K562 (cell line): ENCODE data around the gene MYMX. TPM values are rescaled to one million over a fixed set of nuclear protein-coding genes. Genes with fewer than 3 reads are reported as not detected.

Source experiments
- CREBBP ChIP-seq: IDR thresholded peaks from one replicate; pipeline ENCODE4 v1.6.1; 2012; ENCODE audit warnings: low read depth, mild to moderate bottlenecking, control low read depth, inconsistent platforms, low read length
- ETS1 ChIP-seq: conservative IDR thresholded peaks from 2 replicates; pipeline ENCODE4 v1.6.1; 2011; ENCODE audit warnings: low read depth, mild to moderate bottlenecking, low read length; ENCODE audit not compliant: control insufficient read depth
- ETV6 ChIP-seq, 3 experiments: fragments of 150-350 bp in 1 of 3; sonication (generic) in 1 of 3; formaldehyde crosslinking in 1 of 3; IDR thresholded peaks; 2 replicates each; pipeline versions ENCODE4 v1.6.1 to v1.8.0; 2014 to 2022; ENCODE audit warnings: borderline replicate concordance in 2 of 3, low read depth in 2 of 3, antibody characterized with exemption in 1 of 3, low read length in 1 of 3, mild to moderate bottlenecking in 1 of 3, missing genetic modification reagents in 1 of 3
- FOXK1 ChIP-seq: sonication (generic); formaldehyde crosslinking; IDR thresholded peaks from 2 replicates; pipeline ENCODE4 v1.8.0; 2022; ENCODE audit warnings: missing genetic modification reagents, mild to moderate bottlenecking, borderline replicate concordance
- HBP1 ChIP-seq: fragments of 450-650 bp; formaldehyde crosslinking; IDR thresholded peaks from 2 replicates; pipeline ENCODE4 v1.4.0; 2022; ENCODE audit warnings: missing genetic modification characterization
- HDAC1 ChIP-seq, 2 experiments: fragments of 450-650 bp; IDR thresholded peaks; 2 replicates each; pipeline ENCODE4 v1.6.1; 2016 to 2017; ENCODE audit warnings: inconsistent platforms in 1 of 2, mild to moderate bottlenecking in 1 of 2, moderate library complexity in 1 of 2
- HDAC3 ChIP-seq: fragments of 450-650 bp; IDR thresholded peaks from 2 replicates; pipeline ENCODE4 v1.6.1; 2018; ENCODE audit warnings: borderline replicate concordance, mild to moderate bottlenecking, moderate library complexity; ENCODE audit not compliant: partially characterized antibody
- KDM4B ChIP-seq, 2 experiments: fragments of 450-650 bp in 1 of 2; sonication (generic) in 1 of 2; IDR thresholded peaks; 2 replicates each; pipeline ENCODE4 v1.6.1; 2016 to 2017; ENCODE audit warnings: borderline replicate concordance in 2 of 2, antibody characterized with exemption in 1 of 2, low read depth in 1 of 2, mild to moderate bottlenecking in 1 of 2
- MEIS2 ChIP-seq: fragments of 450-650 bp; IDR thresholded peaks from 2 replicates; pipeline ENCODE4 v1.6.1; 2014; ENCODE audit warnings: mild to moderate bottlenecking; ENCODE audit not compliant: partially characterized antibody
- NCOA2 ChIP-seq, 2 experiments: fragments of 450-650 bp; IDR thresholded peaks; 2 replicates each; pipeline ENCODE4 v1.6.1; 2018; ENCODE audit warnings: mild to moderate bottlenecking in 2 of 2, moderate library complexity in 1 of 2; ENCODE audit not compliant: partially characterized antibody in 2 of 2
- NELFE ChIP-seq: IDR thresholded peaks from 2 replicates; pipeline ENCODE4 v1.6.1; 2011; ENCODE audit warnings: mild to moderate bottlenecking; ENCODE audit not compliant: insufficient read depth, insufficient read length
- PYGO2 ChIP-seq: fragments of 450-650 bp; IDR thresholded peaks from 2 replicates; pipeline ENCODE4 v1.6.1; 2016; ENCODE audit warnings: mild to moderate bottlenecking, missing genetic modification characterization, moderate library complexity, missing compliant biosample characterization
- SAP30 ChIP-seq: fragments of 200-600 bp; sonication (generic); IDR thresholded peaks from 2 replicates; pipeline ENCODE4 v1.6.1; 2012; ENCODE audit warnings: borderline replicate concordance, low read depth, mild to moderate bottlenecking, moderate library complexity, low read length, control low read depth, inconsistent platforms; ENCODE audit not compliant: insufficient read depth, poor library complexity, severe bottlenecking
- STAT5A ChIP-seq: IDR thresholded peaks from 2 replicates; pipeline ENCODE4 v1.6.1; 2012; ENCODE audit warnings: low read length, inconsistent platforms, borderline replicate concordance
- ZFPM2 ChIP-seq: fragments of 250-450 bp; sonication (Bioruptor Pico); IDR thresholded peaks from 2 replicates; pipeline ENCODE4 v1.5.1; 2022; ENCODE audit warnings: mild to moderate bottlenecking
- ZKSCAN3 ChIP-seq: fragments of 250-450 bp; sonication (Bioruptor Pico); IDR thresholded peaks from 2 replicates; pipeline ENCODE4 v1.4.0; 2020
- ZNF445 ChIP-seq: fragments of 250-450 bp; sonication (Bioruptor Pico); IDR thresholded peaks from 2 replicates; pipeline ENCODE4 v1.4.0; 2020; ENCODE audit warnings: low read depth, mild to moderate bottlenecking, moderate library complexity
- polyA plus RNA-seq, 8 experiments: library from polyadenylated mRNA; depleted of rRNA in 4 of 8; stranded (reverse) in 5 of 8; unstranded in 3 of 8; fragments of >200 nt; fragmentation: Nextera tagmentation in 2 of 8; fragmentation: Illumina TruSeq in 1 of 8; extraction: Ambion mirVana in 2 of 8; extraction: Trizol in 1 of 8; gene quantifications; 2 replicates each; pipeline versions ENCODE4 v1.2.1 to v1.2.3, GENCODE V29; 2011 to 2014; ENCODE audit warnings: inconsistent platforms in 1 of 8, missing spikeins in 1 of 8
- total RNA-seq, 7 experiments: library from RNA; depleted of rRNA in 6 of 7; stranded (reverse); fragments of >200 nt in 6 of 7; fragmentation: Illumina TruSeq in 2 of 7; extraction: Trizol in 2 of 7; gene quantifications; 2 replicates each; pipeline versions ENCODE4 v1.2.1 to v1.2.3, GENCODE V29; 2011 to 2021; ENCODE audit warnings: low replicate concordance in 1 of 7
- TF ChIP-seq, protein P1 (sequence below): fragments of 200-800 bp; sonication (Bioruptor generic); IDR thresholded peaks from 2 replicates; pipeline ENCODE4 v1.6.1; 2016; ENCODE audit warnings: missing genetic modification characterization, missing compliant biosample characterization
- TF ChIP-seq, protein P2 (sequence below): fragments of 450-650 bp; IDR thresholded peaks from one replicate; pipeline ENCODE4 v1.6.1; 2018; ENCODE audit warnings: mild to moderate bottlenecking, moderate library complexity; ENCODE audit not compliant: partially characterized antibody

MYMX gene
- total and polyA plus RNA-seq, 9 of the 15 experiments (the other 6 are each of a cell fraction or from before 2014, with no cell fraction given), result 0.12 TPM; not detected in 8

DNA sequence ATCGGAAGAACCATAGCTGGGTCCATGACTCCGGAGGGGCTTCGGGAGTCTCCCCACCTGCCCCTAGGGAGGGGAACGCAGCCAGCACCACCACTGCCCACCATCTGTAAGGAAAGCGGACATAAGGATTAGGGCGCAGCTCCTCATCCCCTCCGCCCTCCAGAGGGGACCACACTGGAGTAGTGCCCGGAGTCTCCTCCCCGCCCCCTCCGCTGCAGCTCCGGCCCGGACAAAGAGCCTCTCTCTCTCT, 40.0 kb downstream of the MYMX start (continued):
- TF ChIP-seq ETS1 (no peak), HBP1 (CRISPR knock-in tag) (0 out of 2 replicates have a peak, but pooled peaks have one; percentile 7), PYGO2 (tag) (no peak), HDAC1 (IDR thresholded peaks at IDR 0.05) (no peak), FOXK1 (CRISPR knock-in tag) (no peak), NELFE (no peak), KDM4B (IDR thresholded peaks at IDR 0.05; ENCODE audit: borderline replicate concordance in 2 of 2, low read depth in 1 of 2) (no peak), ZKSCAN3 (CRISPR knock-in tag) (no peak), MEIS2 (no peak), ZNF445 (CRISPR knock-in tag) (no peak), STAT5A (no peak), HDAC3 (no peak), SAP30 (no peak), NCOA2 (IDR thresholded peaks at IDR 0.05; ENCODE audit: partially characterized antibody in 2 of 2) (no peak), ETV6 (IDR thresholded peaks at IDR 0.05; ENCODE audit: borderline replicate concordance in 1 of 2, low read depth in 2 of 2, low read length in 1 of 2) (0 out of 4 replicates have a peak, but pooled peaks of 1 of the 2 experiments have one; percentile 12), ETV6 (CRISPR knock-in tag; IDR thresholded peaks at IDR 0.05; ENCODE audit: borderline replicate concordance) (no peak), ZFPM2 (0 out of 2 replicates have a peak, but pooled peaks have one; percentile 73), CREBBP (no peak)
- TF ChIP-seq, protein P1, sequence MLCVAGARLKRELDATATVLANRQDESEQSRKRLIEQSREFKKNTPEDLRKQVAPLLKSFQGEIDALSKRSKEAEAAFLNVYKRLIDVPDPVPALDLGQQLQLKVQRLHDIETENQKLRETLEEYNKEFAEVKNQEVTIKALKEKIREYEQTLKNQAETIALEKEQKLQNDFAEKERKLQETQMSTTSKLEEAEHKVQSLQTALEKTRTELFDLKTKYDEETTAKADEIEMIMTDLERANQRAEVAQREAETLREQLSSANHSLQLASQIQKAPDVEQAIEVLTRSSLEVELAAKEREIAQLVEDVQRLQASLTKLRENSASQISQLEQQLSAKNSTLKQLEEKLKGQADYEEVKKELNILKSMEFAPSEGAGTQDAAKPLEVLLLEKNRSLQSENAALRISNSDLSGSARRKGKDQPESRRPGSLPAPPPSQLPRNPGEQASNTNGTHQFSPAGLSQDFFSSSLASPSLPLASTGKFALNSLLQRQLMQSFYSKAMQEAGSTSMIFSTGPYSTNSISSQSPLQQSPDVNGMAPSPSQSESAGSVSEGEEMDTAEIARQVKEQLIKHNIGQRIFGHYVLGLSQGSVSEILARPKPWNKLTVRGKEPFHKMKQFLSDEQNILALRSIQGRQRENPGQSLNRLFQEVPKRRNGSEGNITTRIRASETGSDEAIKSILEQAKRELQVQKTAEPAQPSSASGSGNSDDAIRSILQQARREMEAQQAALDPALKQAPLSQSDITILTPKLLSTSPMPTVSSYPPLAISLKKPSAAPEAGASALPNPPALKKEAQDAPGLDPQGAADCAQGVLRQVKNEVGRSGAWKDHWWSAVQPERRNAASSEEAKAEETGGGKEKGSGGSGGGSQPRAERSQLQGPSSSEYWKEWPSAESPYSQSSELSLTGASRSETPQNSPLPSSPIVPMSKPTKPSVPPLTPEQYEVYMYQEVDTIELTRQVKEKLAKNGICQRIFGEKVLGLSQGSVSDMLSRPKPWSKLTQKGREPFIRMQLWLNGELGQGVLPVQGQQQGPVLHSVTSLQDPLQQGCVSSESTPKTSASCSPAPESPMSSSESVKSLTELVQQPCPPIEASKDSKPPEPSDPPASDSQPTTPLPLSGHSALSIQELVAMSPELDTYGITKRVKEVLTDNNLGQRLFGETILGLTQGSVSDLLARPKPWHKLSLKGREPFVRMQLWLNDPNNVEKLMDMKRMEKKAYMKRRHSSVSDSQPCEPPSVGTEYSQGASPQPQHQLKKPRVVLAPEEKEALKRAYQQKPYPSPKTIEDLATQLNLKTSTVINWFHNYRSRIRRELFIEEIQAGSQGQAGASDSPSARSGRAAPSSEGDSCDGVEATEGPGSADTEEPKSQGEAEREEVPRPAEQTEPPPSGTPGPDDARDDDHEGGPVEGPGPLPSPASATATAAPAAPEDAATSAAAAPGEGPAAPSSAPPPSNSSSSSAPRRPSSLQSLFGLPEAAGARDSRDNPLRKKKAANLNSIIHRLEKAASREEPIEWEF (CRISPR knock-in tag), result no peak
- TF ChIP-seq, protein P2, sequence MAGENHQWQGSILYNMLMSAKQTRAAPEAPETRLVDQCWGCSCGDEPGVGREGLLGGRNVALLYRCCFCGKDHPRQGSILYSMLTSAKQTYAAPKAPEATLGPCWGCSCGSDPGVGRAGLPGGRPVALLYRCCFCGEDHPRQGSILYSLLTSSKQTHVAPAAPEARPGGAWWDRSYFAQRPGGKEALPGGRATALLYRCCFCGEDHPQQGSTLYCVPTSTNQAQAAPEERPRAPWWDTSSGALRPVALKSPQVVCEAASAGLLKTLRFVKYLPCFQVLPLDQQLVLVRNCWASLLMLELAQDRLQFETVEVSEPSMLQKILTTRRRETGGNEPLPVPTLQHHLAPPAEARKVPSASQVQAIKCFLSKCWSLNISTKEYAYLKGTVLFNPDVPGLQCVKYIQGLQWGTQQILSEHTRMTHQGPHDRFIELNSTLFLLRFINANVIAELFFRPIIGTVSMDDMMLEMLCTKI, result no peak
